Liver (tissue), 9 donors: Measurements from ENCODE around the gene PDK4. TPM values are rescaled to one million over a fixed set of nuclear protein-coding genes. Genes with fewer than 3 reads are reported as not detected.

Source experiments
- DNase-seq: peaks from one replicate; pipeline ENCODE4 v3.0.0-alpha.2; 2017; ENCODE audit warnings: low spot score
- H3K27ac ChIP-seq, 2 donors: one replicate each; pipeline ENCODE4 v1.7.0; 2013; ENCODE audit warnings: inconsistent platforms in 2 of 2, low read length in 2 of 2, control low read depth in 1 of 2, low read depth in 1 of 2, mild to moderate bottlenecking in 1 of 2
- H3K27me3 ChIP-seq, 4 donors: one replicate each; pipeline versions ENCODE4 v1.6.1 to v1.7.0; 2013; ENCODE audit warnings: low read length in 3 of 4, inconsistent platforms in 1 of 4, mild to moderate bottlenecking in 1 of 4, moderate library complexity in 1 of 4; ENCODE audit not compliant: control insufficient read depth in 4 of 4, insufficient read depth in 4 of 4
- H3K36me3 ChIP-seq, 4 donors: one replicate each; pipeline versions ENCODE4 v1.6.1 to v1.7.0; 2013; ENCODE audit warnings: low read length in 3 of 4, mild to moderate bottlenecking in 3 of 4, low read depth in 1 of 4, moderate library complexity in 1 of 4; ENCODE audit not compliant: control insufficient read depth in 4 of 4, insufficient read depth in 3 of 4
- H3K4me1 ChIP-seq, 4 donors: one replicate each; pipeline versions ENCODE4 v1.6.1 to v1.7.0; 2013; ENCODE audit warnings: low read length in 3 of 4, mild to moderate bottlenecking in 3 of 4, moderate library complexity in 1 of 4; ENCODE audit not compliant: control insufficient read depth in 4 of 4, insufficient read depth in 4 of 4
- H3K4me3 ChIP-seq, 3 donors: one replicate each; pipeline versions ENCODE4 v1.6.1 to v1.7.0; 2013; ENCODE audit warnings: low read length in 3 of 3, control low read depth in 1 of 3, low read depth in 1 of 3, mild to moderate bottlenecking in 1 of 3
- H3K9ac ChIP-seq, 2 donors: one replicate each; pipeline ENCODE4 v1.7.0; 2013; ENCODE audit warnings: low read length in 2 of 2, mild to moderate bottlenecking in 2 of 2, moderate library complexity in 2 of 2, control low read depth in 1 of 2, low read depth in 1 of 2
- H3K9me3 ChIP-seq, 4 donors: one replicate each; pipeline versions ENCODE4 v1.6.1 to v1.7.0; 2013; ENCODE audit warnings: low read length in 3 of 4; ENCODE audit not compliant: control insufficient read depth in 4 of 4
- ATF3 ChIP-seq: IDR thresholded peaks from 2 replicates; pipeline ENCODE4 v1.6.1; 2016; ENCODE audit warnings: antibody characterized with exemption
- CTCF ChIP-seq: fragments of 150-350 bp; IDR thresholded peaks from 2 replicates; pipeline ENCODE4 v1.5.1; 2017; ENCODE audit warnings: improper control_type of control experiment, low read depth, low read length; ENCODE audit not compliant: missing input control
- EGR1 ChIP-seq, 2 donors: IDR thresholded peaks; 2 replicates each; pipeline ENCODE4 v1.6.1; 2016 to 2018; ENCODE audit warnings: antibody characterized with exemption in 2 of 2, low read depth in 2 of 2
- FOXA1 ChIP-seq: IDR thresholded peaks from 2 replicates; pipeline ENCODE4 v1.6.1; 2016; ENCODE audit warnings: antibody characterized with exemption
- FOXA2 ChIP-seq: IDR thresholded peaks from 2 replicates; pipeline ENCODE4 v1.6.1; 2016; ENCODE audit warnings: antibody characterized with exemption
- GABPA ChIP-seq, 2 donors: IDR thresholded peaks in 1 of 2; conservative IDR thresholded peaks in 1 of 2; 2 replicates each; pipeline ENCODE4 v1.6.1; 2016; ENCODE audit warnings: antibody characterized with exemption in 2 of 2, mild to moderate bottlenecking in 1 of 2, moderate library complexity in 1 of 2
- HNF4A ChIP-seq, 2 donors: conservative IDR thresholded peaks; 2 replicates each; pipeline ENCODE4 v1.6.1; 2016; ENCODE audit warnings: antibody characterized with exemption in 2 of 2, mild to moderate bottlenecking in 2 of 2
- HNF4G ChIP-seq: IDR thresholded peaks from 2 replicates; pipeline ENCODE4 v1.6.1; 2016; ENCODE audit warnings: antibody characterized with exemption
- JUND ChIP-seq, 2 donors: IDR thresholded peaks; 2 replicates each; pipeline ENCODE4 v1.6.1; 2016; ENCODE audit warnings: antibody characterized with exemption in 2 of 2
- NR2F2 ChIP-seq: IDR thresholded peaks from 2 replicates; pipeline ENCODE4 v1.6.1; 2016; ENCODE audit warnings: antibody characterized with exemption
- RAD21 ChIP-seq, 2 donors: IDR thresholded peaks; 2 replicates each; pipeline ENCODE4 v1.6.1; 2016; ENCODE audit warnings: antibody characterized with exemption in 2 of 2, mild to moderate bottlenecking in 2 of 2
- REST ChIP-seq: IDR thresholded peaks from 2 replicates; pipeline ENCODE4 v1.6.1; 2016; ENCODE audit warnings: antibody characterized with exemption, mild to moderate bottlenecking
- RXRA ChIP-seq, 2 donors: IDR thresholded peaks; 2 replicates each; pipeline ENCODE4 v1.6.1; 2017 to 2018; ENCODE audit warnings: antibody characterized with exemption in 2 of 2, mild to moderate bottlenecking in 1 of 2
- SP1 ChIP-seq: IDR thresholded peaks from 2 replicates; pipeline ENCODE4 v1.6.1; 2018; ENCODE audit warnings: antibody characterized with exemption, mild to moderate bottlenecking
- TAF1 ChIP-seq: conservative IDR thresholded peaks from 2 replicates; pipeline ENCODE4 v1.6.1; 2016; ENCODE audit warnings: antibody characterized with exemption, mild to moderate bottlenecking
- YY1 ChIP-seq: IDR thresholded peaks from 2 replicates; pipeline ENCODE4 v1.6.1; 2016; ENCODE audit warnings: antibody characterized with exemption, mild to moderate bottlenecking
- ZBTB33 ChIP-seq: IDR thresholded peaks from 2 replicates; pipeline ENCODE4 v1.6.1; 2016; ENCODE audit warnings: antibody characterized with exemption
- WGBS: extraction: QIAGEN DNeasy Blood & Tissue Kit; methylation state at CpG from one replicate; pipeline ENCODE4 v1.1.7; 2013; 5-methylcytosine and 5-hydroxymethylcytosine counted together
- polyA plus RNA-seq, 2 donors: library from polyadenylated mRNA; stranded (reverse) in 1 of 2; unstranded in 1 of 2; fragments of 200-250 nt in 1 of 2; fragments of >200 nt in 1 of 2; fragmentation: Nextera tagmentation in 1 of 2; extraction: Ambion mirVana in 1 of 2; gene quantifications; one replicate each; pipeline versions ENCODE4 v1.2.1 to v1.2.3, GENCODE V29; 2013 to 2015
- total RNA-seq, 2 donors: library from RNA; depleted of rRNA; stranded (reverse); fragments of >200 nt; gene quantifications; one replicate each; pipeline ENCODE4 v1.2.3, GENCODE V29; 2014
- donor health status: healthy.
- donor health status: healthy.
- donor health status: healthy.
- donor health status: healthy.
- donor health status: healthy.

The PDK4 gene
- total and polyA plus RNA-seq, 4 donors = 6.3 to 116 (median 50.0) TPM

- no peaks in the 10 kb centered on the region for H3K27me3 ChIP-seq
- no peaks in the 10 kb centered on the region for H3K4me1 ChIP-seq
- TF ChIP-seq SP1 (no peak), HNF4A (conservative IDR thresholded peaks at IDR 0.05) (no peak)
- 87% methylated on average over 3 of the region's 3 CpGs for WGBS
- no peak overlapping the region for H3K9ac ChIP-seq
- no peak for DNase-seq
- no peak overlapping the region for H3K4me3 ChIP-seq
- no peaks in the 10 kb centered on the region for H3K9me3 ChIP-seq
- H3K27ac ChIP-seq = no peak overlapping the region
- no peaks in the 10 kb centered on the region for H3K36me3 ChIP-seq
Measured at GRCh38 chr7:95620631-95621030, 24.3 kb upstream of the PDK4 start.

GRCh38 chr7:95619921-95620320 is 23.6 kb upstream of the PDK4 start:
- H3K4me1 ChIP-seq = no peaks in the 10 kb centered on the region
- no peaks in the 10 kb centered on the region for H3K36me3 ChIP-seq
- H3K27ac ChIP-seq = no peak overlapping the region
- no peaks in the 10 kb centered on the region for H3K9me3 ChIP-seq
- no peak overlapping the region for H3K9ac ChIP-seq
- no peak for DNase-seq
- H3K4me3 ChIP-seq = no peak overlapping the region
- WGBS = 76% methylated on average over 1 of the region's 1 CpG
- TF ChIP-seq TAF1 = no peak
- no peak for TF ChIP-seq GABPA (IDR thresholded peaks at IDR 0.05 in 1 of 2, conservative IDR thresholded peaks at IDR 0.05 in 1 of 2)
- TF ChIP-seq ATF3 = no peak
- no peak for TF ChIP-seq HNF4A (conservative IDR thresholded peaks at IDR 0.05)
- no peak for TF ChIP-seq EGR1 (IDR thresholded peaks at IDR 0.05; ENCODE audit: low read depth in 2 of 2)
- no peak for TF ChIP-seq SP1
- no peak for TF ChIP-seq JUND (IDR thresholded peaks at IDR 0.05)
- no peak for TF ChIP-seq YY1
- no peak for TF ChIP-seq FOXA1
- TF ChIP-seq CTCF = no peak
- no peak for TF ChIP-seq RXRA (IDR thresholded peaks at IDR 0.05)
- TF ChIP-seq ZBTB33 = no peak
- no peak for TF ChIP-seq NR2F2
- TF ChIP-seq HNF4G = no peak
- TF ChIP-seq FOXA2 = no peak
- TF ChIP-seq RAD21 (IDR thresholded peaks at IDR 0.05) = no peak
- TF ChIP-seq REST = no peak
- H3K27me3 ChIP-seq = no peaks in the 10 kb centered on the region
